ENCODE results near the gene HOXD12. TPM values are rescaled to one million over a fixed set of nuclear protein-coding genes. Genes with fewer than 3 reads are reported as not detected.

HOXD12 gene
- total and polyA plus RNA-seq, 4 donors = not detected

- ATAC-seq (ENCODE audit: insufficient read depth, low FRiP score) = no peak
- TF ChIP-seq, protein P1, sequence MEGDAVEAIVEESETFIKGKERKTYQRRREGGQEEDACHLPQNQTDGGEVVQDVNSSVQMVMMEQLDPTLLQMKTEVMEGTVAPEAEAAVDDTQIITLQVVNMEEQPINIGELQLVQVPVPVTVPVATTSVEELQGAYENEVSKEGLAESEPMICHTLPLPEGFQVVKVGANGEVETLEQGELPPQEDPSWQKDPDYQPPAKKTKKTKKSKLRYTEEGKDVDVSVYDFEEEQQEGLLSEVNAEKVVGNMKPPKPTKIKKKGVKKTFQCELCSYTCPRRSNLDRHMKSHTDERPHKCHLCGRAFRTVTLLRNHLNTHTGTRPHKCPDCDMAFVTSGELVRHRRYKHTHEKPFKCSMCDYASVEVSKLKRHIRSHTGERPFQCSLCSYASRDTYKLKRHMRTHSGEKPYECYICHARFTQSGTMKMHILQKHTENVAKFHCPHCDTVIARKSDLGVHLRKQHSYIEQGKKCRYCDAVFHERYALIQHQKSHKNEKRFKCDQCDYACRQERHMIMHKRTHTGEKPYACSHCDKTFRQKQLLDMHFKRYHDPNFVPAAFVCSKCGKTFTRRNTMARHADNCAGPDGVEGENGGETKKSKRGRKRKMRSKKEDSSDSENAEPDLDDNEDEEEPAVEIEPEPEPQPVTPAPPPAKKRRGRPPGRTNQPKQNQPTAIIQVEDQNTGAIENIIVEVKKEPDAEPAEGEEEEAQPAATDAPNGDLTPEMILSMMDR (IDR thresholded peaks at IDR 0.05; ENCODE audit: control extremely low read depth, extremely low read depth) = peak; percentile 78
- Histone ChIP-seq H3K36me3 (ENCODE audit: control insufficient read depth in 4 of 4, insufficient read depth in 4 of 4, low read length in 4 of 4) (no peaks in the 10 kb centered on the region), H3K9me3 (ENCODE audit: control insufficient read depth in 4 of 4, insufficient read depth in 3 of 4, low read length in 3 of 4) (peaks cover 0 to 7% (median 0%) of the 10 kb centered on the region in 4 donors), H3K27ac (ENCODE audit: low read depth in 1 of 2, low read length in 1 of 2) (no peak overlapping the region), H3K4me3 (no peak overlapping the region), H3K27me3 (ENCODE audit: control insufficient read depth in 3 of 3, insufficient read depth in 3 of 3, low read length in 2 of 3) (peaks cover 23 to 82% (median 79%) of the 10 kb centered on the region in 3 donors), H3K4me1 (ENCODE audit: control insufficient read depth in 5 of 5, insufficient read depth in 5 of 5, low read length in 5 of 5) (peaks cover 0 to 17% (median 8%) of the 10 kb centered on the region in 5 donors), H3K9ac (ENCODE audit: insufficient read depth in 1 of 2, low read length in 2 of 2) (no peak overlapping the region)
- DNase-seq = peak; percentile 74 to 85 (median 85)
- 4% methylated on average over 13 of the region's 13 CpGs for WGBS, 2 donors
Measured at GRCh38 chr2:176126929-176127773, 27.6 kb downstream of the HOXD12 start.

GRCh38 chr2:176127774-176128072, 28.1 kb downstream of the HOXD12 start:
- H3K9me3 ChIP-seq (ENCODE audit: control insufficient read depth in 4 of 4, insufficient read depth in 3 of 4, low read length in 3 of 4) = peaks cover 0 to 7% (median 0%) of the 10 kb centered on the region in 4 donors
- WGBS, 2 donors = 19 to 22% methylated on average over 4 of the region's 4 CpGs
- ATAC-seq (ENCODE audit: insufficient read depth, low FRiP score) (no peak), DNase-seq (no peak)
- TF ChIP-seq, protein P1 (IDR thresholded peaks at IDR 0.05; ENCODE audit: control extremely low read depth, extremely low read depth) = no peak
- no peaks in the 10 kb centered on the region for H3K36me3 ChIP-seq (ENCODE audit: control insufficient read depth in 4 of 4, insufficient read depth in 4 of 4, low read length in 4 of 4)
- H3K27ac ChIP-seq (ENCODE audit: low read depth in 1 of 2, low read length in 1 of 2) = no peak overlapping the region
- no peak overlapping the region for H3K4me3 ChIP-seq
- H3K4me1 ChIP-seq (ENCODE audit: control insufficient read depth in 5 of 5, insufficient read depth in 5 of 5, low read length in 5 of 5) = peaks cover 0 to 15% (median 8%) of the 10 kb centered on the region in 5 donors
- no peak overlapping the region for H3K9ac ChIP-seq (ENCODE audit: insufficient read depth in 1 of 2, low read length in 2 of 2)
- peaks cover 23 to 85% (median 84%) of the 10 kb centered on the region in 3 donors for H3K27me3 ChIP-seq (ENCODE audit: control insufficient read depth in 3 of 3, insufficient read depth in 3 of 3, low read length in 2 of 3)

DNA sequence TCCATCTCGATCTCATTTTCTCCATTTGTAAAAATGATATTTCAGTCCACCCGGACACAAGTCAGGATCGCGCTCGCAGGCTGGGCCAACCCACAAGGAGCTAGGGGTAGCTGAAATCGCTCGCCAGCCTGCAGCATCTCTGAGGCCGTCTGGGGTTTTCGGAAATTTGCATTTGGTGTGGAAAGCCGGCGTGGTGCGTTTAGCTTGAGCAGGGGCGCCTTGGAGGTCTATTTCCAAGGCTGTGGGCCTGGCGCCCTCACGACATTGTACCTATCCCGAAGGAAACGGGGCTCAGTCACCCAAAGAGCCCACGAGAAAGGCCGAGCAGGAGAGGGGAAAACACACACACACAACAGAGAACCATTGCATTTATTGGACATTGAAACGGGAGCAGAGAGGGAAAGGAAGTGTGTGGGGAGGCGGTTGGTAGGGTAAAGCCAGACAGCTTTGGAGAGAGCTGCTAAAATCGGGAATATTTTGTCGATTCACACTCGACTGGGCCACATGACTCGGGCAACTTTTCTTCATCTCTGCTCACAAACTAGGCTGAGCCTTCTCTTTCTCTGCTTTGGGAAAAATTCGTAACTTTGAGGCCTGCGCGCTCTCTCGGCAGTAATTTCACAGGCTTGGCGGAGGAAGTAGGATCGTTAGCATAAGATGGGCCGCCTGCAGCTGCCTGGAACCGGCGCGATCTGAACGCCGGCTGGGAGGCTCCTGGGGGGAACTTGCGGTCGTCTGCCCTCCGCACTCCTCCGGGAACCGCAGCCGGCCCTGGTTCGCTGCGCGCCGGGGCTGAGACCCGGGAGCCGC, 28.8 kb downstream of the HOXD12 start:
- Histone ChIP-seq H3K27me3 (ENCODE audit: control insufficient read depth in 3 of 3, insufficient read depth in 3 of 3, low read length in 2 of 3) (peaks cover 23 to 89% (median 88%) of the 10 kb centered on the region in 3 donors), H3K36me3 (ENCODE audit: control insufficient read depth in 4 of 4, insufficient read depth in 4 of 4, low read length in 4 of 4) (no peaks in the 10 kb centered on the region), H3K9me3 (ENCODE audit: control insufficient read depth in 4 of 4, insufficient read depth in 3 of 4, low read length in 3 of 4) (peaks cover 0 to 4% (median 0%) of the 10 kb centered on the region in 4 donors), H3K4me1 (ENCODE audit: control insufficient read depth in 5 of 5, insufficient read depth in 5 of 5, low read length in 5 of 5) (peaks cover 0 to 9% (median 5%) of the 10 kb centered on the region in 5 donors), H3K27ac (ENCODE audit: low read depth in 1 of 2, low read length in 1 of 2) (no peak overlapping the region), H3K9ac (ENCODE audit: insufficient read depth in 1 of 2, low read length in 2 of 2) (no peak overlapping the region), H3K4me3 (no peak overlapping the region)
- TF ChIP-seq, protein P1 (IDR thresholded peaks at IDR 0.05; ENCODE audit: control extremely low read depth, extremely low read depth) = no peak
- DNase-seq = peak; percentile 59 to 73 (median 68)
- ATAC-seq (ENCODE audit: insufficient read depth, low FRiP score) = no peak
- WGBS, 2 donors = 8 to 13% methylated on average over 49 of the region's 49 CpGs

Measured in lung (tissue), 12 donors.